ENCODE data around the gene FLT3.

- TF ChIP-seq CTCF (IDR thresholded peaks at IDR 0.05) (no peak), EZH2 (IDR thresholded peaks at IDR 0.05; ENCODE audit: borderline replicate concordance, insufficient read depth, low read depth, low read length, poor library complexity, severe bottlenecking) (no peak)
These were observed 10.0 kb upstream of the FLT3 start for GRCh38 chr13:28110414-28110813.
